GM19455 (cell line): ENCODE data around the gene ASB10.

Source experiments
- ATAC-seq: cut with Tn5 transposase; IDR thresholded peaks from one replicate; pipeline ENCODE4 v1.9.1; 2021; ENCODE audit not compliant: unreplicated experiment

The ASB10 gene

DNA sequence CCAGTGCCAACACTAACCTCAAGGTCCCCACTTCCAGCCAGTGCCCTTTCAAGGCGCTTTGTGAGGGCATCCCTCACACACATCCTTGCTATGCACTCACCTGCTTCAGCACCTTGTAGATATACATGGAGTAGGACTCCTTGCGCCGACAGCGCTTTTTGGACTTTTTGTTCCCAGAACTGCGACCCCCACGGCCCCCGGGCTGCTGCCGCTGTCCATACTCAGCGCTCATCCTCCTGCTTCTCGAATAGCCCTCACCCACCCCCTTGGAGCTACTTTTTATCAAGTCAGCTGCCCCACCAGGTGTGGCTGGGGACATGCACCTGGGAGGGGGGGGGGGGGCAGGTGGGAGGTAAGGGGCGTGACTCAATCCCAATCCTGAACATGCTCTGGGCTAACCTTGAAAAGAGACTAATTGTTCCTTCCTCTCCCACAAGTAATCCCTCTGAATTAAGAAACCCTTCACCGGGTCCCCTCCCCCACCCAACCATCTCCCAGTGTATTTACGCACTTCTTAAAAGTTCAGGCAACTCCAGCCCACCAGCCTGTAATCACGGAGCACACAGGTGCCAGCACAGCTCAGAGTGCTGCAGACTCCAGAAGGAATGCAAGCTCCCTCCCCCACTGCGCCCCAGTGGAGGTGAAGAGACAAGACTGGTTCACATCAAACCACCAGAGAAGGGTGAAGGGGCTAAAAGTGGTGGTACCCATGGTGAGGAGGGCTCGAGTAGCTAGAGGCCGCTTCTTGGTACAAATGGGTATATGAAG, 23.2 kb upstream of the ASB10 start, which contains the start of gene H2BK1:
Gene H2BK1, minus strand, starts transcription at position 402 of the 768 bp plus-strand sequence. Its CDS starts 170 bp downstream, at position 232.
- ATAC-seq, result no peak

DNA sequence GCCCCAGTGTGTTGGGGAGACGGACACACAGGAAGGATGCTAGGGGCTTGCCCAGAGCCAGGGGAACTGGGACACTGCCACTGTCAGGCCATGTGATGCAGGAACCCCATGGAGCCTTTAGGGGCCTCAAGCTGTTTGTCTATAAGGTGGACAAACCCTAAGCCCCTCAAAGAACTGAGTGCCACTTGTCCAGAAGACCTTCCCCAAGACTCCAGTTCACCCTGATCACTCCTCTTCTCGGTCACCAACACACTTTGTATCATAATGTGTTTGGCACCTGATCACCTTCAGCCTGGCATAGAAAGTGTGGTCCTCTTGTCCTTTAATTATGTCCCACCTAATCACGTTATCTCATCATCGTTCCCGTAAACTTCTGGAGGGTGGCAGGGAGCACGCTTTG, 22.5 kb upstream of the ASB10 start:
- ATAC-seq, result no peak

DNA sequence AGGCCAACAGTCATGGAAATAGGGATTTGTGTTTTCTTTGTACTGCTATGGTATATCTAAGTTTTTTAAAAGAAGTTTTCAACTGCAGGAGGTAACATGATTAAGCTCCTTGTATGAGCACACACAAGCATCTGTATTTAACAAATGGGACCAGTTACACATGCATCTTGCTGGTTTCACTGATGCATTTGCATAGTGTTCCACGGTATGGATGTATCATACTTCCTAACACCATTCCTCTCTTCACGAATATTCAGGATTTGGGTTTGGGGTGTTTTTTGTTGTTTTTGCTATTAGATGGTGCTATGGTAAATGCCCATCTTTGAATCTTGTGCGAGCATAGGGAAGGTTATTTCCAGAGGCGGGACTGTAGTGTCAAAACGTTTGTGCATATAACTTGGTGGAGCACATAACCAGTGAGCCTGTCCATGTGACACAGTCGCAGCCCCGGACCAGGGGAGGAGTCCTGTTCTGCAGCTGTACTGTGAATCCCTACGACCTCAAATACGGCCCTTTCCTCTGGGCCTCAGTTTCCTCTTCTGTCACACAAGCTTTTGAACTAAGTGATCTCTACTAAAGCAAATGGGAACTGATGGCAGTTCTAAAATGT, 21.3 kb upstream of the ASB10 start:
- ATAC-seq, result no peak

DNA sequence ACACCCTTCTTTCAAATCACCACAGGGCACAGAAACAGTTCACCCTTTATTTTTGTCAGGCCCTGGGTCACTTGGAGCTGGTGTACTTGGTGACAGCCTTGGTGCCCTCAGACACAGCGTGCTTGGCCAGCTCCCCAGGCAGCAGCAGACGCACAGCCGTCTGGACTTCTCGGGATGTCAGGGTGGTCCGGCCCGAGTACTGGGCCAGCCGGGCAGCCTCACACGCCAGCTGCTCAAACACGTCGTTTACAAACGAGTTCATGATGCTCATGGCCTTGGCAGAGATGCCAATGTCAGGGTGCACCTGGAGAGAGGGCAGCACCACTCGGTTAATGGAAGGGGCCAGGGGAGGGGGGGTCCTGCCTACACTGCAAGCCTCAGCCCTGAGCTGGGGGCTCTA, 20.8 kb upstream of the ASB10 start:
- no peak for ATAC-seq

DNA sequence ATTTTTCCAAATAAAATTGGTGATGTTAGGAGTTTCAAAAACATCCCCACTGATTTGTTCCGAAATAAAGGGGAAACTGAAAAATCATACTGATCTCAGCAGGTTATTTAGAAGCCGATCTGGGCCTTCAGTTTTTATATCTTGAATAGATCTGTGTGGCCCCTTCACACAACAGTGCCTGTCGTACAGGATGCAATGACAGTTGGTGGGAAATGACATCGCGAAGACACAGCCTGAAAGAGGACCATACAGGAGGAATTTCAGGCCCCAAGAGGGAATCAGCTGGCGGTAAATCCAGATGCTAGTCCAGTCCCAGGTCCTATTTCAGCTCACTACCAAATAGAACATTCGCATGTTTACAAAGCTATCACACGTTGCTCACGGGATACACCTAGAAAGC, 20.3 kb upstream of the ASB10 start:
- no peak for ATAC-seq

DNA sequence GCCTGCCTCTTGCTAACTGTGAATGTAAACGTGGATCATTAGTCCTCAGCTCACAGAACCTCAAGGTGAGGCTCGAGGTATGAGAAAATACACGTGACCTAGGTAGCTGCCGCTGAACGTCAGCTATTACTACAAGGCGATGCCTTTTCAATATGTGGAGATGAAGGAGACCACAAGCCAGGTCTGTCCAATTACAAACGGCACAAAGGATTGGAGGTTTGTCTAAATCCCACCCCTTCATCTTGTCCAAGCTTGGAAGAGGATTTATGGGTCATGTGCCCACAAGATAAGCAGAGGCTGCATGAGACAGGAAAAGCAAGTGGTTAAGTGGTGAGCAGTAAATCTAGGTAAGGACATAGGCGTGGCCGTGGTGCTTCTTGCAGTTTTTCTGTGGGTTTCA, 19.9 kb upstream of the ASB10 start:
- ATAC-seq, result no peak

DNA sequence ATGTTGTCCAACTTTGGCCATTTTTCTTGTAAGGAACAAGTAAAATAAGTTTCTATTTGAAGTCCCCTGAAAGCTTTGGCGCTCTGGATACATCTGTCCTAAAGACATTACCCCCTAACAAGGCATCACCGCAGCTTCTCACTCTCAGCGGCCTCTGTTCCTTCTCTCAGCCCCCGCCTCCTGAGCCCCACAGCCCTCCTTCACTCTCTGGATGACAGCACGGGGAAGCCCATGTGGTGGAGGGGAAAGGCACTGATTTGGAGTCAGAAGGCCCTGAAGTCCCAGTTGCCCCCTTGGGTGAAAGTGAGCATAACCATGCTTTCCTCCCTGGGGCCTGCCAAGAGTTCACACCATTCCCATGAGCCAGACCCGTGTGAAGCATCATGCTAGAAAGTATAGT, 18.7 kb upstream of the ASB10 start:
- ATAC-seq, result no peak

DNA sequence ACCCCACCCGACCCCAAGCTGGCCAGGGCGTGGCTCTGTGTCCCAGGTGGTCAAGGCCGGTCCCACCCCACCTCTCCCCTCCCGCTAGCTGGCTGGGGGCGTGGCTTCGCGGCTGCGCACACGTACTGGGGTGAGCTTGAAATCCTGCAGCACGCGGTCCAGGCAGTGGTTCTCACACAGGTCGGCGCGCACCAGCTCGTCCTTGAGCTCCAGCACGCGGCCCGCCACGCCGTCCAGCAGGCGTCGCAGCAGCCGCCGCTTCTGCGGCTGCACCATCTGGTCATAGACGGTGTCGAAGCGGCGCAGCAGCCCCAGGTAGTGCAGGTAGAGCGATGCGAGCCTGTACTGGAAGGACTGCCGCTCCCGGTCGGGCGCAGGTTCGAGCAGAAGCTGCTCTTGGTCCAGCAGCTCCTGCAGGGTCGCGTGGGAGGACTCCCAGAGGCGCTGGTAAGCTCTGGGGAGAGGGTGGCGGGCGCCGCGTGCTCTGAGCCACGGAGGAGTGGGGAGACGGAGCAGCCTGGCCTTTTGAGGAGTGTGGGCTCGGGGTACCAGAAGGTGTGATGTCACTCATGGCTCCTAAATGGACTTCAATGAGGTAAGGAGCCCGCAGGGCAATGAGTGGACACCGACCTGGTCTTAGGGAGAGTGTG, 17.5 kb upstream of the ASB10 start:
- ATAC-seq, result no peak

DNA sequence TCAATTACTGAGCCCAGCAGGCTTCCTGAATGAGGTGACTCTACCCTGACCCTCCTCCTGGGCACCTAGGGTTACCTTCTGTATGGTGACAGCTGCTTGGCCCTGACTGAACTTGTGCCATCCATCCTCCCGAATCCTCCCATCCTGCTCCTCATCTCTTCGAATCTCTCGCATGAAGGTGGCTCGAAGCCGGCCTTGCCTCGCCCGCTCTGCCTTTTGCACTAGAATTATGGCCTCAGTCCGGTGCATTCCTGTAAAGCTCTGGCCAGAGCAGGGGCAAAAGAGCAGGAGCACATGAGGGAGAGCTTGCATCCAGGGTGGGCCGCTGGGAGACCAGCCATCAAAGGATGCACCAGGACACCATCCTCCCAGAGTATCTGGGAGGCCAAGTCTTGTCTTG, 15.8 kb upstream of the ASB10 start:
- no peak for ATAC-seq

DNA sequence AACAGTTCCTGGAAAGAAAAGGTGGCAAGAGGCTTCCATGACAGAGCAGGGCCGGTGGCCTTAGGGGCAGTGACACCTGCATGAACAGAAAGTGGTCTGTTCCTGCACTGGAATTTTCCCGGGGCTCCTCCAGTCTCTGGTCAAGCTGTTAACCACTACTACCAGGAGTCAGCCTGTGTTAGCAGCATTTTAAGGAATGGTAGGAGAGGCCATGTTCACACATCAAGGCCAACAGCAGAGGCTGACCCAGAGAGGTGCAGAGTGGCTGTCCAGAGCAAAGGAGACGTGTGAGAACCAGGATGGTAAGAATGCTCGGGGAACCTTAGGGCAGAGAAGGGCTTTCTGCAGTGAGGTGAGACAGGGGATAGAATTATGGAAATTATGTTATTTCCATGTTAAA, 14.7 kb upstream of the ASB10 start:
- no peak for ATAC-seq

DNA sequence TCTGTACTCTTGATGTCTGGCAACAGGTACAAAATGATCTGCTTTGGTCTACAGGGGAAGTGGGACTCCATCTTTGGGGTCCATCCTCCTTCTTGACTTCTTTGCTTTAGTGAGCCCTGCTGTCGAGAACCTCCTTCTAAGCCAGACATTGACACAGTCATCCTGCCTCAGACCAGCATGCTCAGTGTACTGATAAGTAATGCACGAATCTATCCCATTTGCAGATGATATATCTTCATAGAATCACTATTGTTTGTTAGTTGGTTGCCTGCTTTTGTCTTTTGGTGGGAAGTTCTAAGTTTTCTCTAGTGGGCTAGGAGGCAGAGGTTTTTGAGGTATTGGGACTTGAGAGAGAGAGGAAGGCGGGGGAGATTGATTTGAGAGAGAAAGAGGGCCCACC, 14.3 kb upstream of the ASB10 start:
- ATAC-seq, result no peak

DNA sequence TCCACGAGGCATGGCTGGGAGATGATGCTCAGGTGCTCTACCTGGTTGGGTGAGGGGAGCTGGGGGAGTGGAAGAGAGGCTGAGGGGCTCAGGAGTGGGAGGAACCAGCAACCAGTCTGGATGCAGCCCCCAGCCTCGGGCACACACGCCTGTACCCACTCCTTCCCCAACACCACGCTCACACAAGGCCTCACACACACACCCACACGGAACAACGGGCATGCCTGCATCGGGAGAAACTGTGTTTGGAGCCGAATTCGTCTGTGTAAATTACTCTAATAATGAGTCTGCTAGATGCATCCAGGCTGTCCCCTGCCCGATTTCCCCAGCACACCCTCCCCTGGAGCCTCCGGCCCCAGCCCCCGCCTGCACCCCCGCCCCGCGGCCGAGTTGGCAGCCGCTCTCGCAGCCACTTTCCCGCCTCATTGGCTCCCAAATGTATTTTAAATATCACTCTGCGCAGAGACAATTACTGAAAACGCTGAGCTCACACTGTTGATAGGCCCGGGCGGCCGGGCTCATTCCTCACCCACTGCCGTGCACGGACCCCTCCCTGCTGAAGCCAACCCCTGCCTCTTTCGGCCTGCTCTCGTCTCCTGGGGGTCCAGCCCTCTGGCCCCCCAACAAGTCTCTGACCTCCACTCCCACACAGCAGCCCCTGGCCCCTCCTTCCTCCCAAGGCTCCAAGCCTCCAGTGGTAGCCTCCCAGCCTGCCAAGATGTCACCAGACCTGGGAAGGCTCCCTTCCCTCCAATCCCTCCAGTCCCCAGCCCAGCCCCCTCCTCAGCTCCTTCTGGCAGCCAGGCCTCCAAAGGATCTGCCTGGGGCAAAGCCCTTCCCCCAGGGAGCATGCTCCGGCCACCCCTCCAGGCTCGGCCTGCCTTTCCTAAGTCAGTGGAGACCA, 12.1 kb upstream of the ASB10 start:
- ATAC-seq, result no peak

DNA sequence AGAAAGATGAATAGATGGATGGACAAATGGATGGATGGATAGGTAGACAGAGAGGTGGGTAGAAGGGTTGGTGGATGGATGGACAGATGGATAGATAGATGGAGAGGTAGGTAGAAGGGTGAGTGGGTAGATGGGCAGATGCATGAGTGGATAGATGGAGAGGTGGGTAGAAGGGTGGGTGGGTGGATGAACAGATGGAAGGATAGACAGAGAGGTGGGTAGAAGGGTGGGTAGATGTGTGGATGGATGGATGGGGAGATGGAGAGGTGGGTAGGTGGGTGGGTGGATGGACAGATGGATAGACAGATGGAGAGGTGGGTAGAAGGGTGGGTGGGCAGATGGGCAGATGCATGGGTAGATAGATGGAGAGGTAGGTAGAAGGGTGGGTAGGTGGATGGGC, 10.9 kb upstream of the ASB10 start:
- ATAC-seq, result no peak

DNA sequence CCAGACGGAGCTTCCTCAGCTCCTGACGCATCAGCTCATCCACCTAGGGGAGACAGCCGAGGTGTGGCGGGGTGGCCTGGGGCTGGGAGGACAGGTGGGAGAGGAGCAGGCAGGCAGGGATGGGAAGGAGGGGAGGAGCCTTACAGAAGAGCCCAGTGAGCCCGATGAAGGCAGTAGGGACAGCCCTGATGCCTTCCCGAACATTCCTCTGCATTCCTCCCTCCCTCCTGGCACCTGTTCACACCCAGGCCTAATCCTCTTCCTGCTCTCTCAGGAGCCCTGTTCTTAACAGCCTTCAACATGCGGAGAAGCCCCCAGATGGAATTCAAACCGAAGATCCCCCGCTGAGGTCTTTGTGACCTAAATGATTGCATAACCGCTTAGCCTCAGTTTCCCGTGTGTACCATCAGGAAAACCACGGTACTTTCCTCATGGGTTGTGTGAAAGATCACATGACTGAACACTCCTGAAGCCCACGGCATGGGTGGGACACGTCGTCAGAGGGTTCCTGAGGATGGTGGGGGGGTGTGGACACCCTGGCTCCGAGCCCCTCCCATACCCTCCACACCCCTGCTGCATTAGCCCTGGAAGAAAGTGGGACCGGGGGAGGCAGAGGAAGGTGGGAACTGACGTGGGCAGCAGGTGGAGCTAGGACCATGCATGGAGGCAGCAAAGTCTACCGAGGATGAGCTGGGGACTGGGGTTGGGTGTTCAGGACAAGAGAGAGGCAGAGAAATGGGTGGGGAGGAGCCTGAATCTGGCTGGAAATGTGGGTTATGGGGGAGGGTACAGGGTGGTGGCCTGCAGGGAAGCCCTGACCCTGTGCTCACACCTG, 8.8 kb upstream of the ASB10 start:
- ATAC-seq, result no peak

DNA sequence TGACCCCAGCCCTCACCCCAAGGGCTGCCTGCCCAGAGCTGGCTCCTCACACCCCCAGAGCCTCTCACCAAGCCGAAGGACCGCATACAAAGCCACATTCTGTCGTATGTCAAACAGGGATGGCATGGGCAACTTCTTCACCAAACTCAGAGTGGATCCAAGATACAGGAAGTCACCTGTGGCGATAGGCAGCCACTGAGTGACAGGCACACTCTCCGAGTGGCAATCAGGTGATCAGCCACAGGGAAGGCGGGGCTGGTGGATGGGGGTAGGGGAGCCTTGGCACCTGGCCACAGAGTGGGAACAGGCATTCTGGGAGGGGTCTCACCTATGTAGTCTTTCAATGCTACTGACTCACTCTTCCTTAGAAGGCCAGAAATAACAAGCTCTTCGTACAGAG, 7.1 kb upstream of the ASB10 start:
- ATAC-seq, result no peak

DNA sequence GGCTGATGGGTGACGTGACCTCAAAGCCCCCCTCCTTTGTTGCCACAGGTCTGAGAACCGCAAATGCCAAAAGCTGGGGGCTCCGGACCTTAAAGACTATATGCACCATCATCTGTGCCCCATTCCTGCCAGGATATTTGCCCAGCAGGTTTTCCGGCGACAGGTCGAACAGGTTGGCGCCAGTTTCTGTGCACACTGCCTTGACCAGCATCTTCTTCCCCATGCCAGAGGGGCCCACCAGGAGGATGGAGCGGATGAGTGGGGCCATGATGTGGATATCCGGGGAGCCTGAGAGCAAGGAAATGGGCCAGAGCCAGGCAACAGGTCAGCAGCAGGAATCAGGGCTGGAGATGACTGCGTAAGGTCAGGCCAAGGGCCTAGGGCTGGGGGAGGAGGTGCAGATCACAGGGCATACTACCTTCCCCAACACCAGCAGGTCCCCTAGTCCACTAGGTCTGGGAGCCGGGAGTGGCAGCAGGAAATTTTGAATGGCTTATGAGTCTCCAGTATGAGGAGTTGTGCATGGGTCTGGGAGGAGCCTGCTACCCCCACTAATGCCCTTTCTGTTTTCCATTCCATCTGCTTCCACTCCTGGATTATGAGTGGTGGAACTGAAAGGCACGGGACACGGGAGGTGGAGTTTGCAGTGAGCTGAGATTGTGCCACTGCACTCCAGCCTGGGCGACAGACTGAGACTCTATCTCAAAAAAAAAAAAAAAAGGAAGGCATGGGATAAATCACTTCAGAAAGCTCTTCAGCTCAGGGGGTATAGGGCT, 6.3 kb upstream of the ASB10 start:
- ATAC-seq, result no peak

DNA sequence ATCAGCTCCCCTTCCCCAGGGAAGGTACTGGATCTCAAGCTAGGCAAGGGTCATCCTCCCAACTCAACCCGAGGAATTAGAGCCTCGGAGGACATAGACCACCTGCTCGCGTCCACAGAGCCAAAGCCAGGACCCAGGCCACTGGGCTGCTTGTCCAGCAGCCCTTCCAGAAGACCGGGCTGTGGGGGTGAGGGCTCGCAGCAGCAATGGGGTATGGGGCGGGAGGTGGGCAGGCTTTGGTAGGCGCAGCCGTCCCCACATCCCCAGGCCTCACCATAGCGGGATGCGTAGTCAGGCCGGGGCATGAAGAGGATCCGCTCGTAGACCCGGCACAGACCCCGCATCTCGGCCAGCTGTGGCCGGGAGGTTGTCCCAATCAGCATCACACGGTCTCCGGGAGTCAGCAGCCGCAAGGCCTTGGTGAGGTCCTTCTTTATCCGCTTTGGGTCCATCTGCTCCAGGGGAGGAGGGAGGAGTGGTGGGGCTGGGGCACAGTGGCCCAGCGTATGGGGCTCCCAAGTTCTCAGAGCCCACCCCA, 5.0 kb upstream of the ASB10 start:
- ATAC-seq, result no peak

DNA sequence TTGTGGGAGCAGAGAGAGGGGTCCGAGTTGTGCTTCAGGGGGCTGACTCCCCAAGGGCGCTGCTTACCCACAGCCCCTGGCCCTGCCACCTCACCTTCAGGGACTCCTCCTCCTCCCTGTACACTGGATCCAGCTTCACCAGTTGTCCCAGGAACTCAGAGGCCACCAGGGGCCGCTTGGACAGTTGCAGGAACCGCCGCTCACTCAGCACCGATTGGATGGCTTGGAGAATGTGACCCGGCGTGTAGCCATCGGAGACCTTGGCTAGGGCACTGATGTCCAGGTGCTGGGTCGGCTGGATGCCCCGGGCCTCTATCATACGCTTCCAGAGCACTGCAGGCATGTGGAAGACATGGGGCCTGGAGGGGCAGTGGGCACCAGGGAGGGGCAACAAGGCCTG, 4.5 kb upstream of the ASB10 start:
- no peak for ATAC-seq

DNA sequence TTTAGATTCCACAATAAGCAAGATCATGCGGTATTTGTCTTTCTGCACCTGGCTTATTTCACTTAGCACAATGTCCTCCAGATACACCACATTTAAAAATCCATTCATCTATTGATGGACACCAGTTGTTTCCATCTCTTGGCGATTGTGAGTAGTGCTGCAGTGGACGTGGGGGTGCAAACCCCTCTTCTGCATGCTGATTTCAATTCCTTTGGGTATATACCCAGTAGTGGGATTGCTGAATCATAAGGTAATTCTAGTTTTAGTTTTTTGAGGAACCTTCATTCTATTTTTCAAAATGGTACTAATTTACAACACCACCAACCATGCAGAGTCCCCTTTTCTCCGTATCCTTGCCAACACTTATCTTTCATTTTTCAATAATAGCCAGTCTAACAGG, 2.0 kb upstream of the ASB10 start:
- no peak for ATAC-seq

DNA sequence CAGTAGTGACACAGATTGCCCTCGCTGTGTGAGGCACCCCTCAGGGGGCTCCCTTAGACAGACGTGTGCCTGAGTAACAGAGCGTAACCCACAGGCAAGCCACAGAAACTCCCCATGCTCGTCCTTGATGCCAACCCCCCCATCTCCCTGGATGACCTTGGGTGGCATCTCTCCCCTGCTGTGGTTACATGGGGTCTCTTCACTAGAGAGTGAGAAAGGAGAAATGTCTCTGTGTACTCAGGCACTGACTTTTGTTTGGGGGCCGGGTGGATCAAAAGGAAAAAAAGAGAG, 1.1 kb upstream of the ASB10 start:
- ATAC-seq, result no peak
